ENCODE data around the gene IL10RB. TPM values are rescaled to one million over a fixed set of nuclear protein-coding genes. Genes with fewer than 3 reads are reported as not detected.
"Not testable (repeated sequence)": the region's sequence is repeated elsewhere in the genome, so short reads cannot be mapped to it uniquely, and the experiment has no call there.

The IL10RB gene
- total RNA-seq, 4 donors from 2014 or later = 16.9 to 31.0 (median 20.6) TPM

DNA sequence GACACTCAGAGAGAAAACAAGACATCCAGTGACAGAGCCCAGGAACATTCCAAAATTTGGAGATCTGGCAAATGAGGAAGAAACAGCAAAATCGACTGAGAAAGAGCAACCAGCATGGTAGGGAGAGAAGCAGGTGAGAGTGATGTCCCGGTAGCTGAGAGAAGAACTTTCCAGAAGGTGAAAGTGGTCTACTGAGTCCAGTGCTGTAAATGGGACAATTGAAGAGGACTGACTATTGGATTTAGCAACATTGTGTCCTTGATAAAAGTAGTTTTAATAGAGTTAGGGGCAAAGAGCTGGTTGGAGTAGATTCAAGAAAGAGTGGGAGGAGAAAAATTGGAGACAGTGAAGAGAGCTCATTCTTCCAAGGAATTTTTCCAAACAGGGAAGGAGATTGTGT is 15.0 kb upstream of the IL10RB start:
- H3K36me3 ChIP-seq = peaks cover 31 to 100% (median 95%) of the 10 kb centered on the region in 4 donors
- TF ChIP-seq EP300 (IDR thresholded peaks at IDR 0.05) (no peak), POLR2AphosphoS5 (IDR thresholded peaks at IDR 0.05) (no peak), POLR2A (IDR thresholded peaks at IDR 0.05; ENCODE audit: low read depth) (no peak)
- TF ChIP-seq, protein P1, sequence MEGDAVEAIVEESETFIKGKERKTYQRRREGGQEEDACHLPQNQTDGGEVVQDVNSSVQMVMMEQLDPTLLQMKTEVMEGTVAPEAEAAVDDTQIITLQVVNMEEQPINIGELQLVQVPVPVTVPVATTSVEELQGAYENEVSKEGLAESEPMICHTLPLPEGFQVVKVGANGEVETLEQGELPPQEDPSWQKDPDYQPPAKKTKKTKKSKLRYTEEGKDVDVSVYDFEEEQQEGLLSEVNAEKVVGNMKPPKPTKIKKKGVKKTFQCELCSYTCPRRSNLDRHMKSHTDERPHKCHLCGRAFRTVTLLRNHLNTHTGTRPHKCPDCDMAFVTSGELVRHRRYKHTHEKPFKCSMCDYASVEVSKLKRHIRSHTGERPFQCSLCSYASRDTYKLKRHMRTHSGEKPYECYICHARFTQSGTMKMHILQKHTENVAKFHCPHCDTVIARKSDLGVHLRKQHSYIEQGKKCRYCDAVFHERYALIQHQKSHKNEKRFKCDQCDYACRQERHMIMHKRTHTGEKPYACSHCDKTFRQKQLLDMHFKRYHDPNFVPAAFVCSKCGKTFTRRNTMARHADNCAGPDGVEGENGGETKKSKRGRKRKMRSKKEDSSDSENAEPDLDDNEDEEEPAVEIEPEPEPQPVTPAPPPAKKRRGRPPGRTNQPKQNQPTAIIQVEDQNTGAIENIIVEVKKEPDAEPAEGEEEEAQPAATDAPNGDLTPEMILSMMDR (IDR thresholded peaks at IDR 0.05) = no peak
- 84% methylated on average over 2 of the region's 2 CpGs for WGBS
- intact Hi-C loops (cut with DNase I) = no loop called here
- no peak overlapping the region for H3K4me3 ChIP-seq
- DNase-seq (ENCODE audit: extremely low spot score) = no peak
- H3K27me3 ChIP-seq = no peaks in the 10 kb centered on the region
- H3K4me1 ChIP-seq = peaks cover 0 to 4% (median 0%) of the 10 kb centered on the region in 4 donors
- H3K27ac ChIP-seq (replicated peaks in 1 of 4) = no peak overlapping the region
- no peaks in the 10 kb centered on the region for H3K9me3 ChIP-seq

DNA sequence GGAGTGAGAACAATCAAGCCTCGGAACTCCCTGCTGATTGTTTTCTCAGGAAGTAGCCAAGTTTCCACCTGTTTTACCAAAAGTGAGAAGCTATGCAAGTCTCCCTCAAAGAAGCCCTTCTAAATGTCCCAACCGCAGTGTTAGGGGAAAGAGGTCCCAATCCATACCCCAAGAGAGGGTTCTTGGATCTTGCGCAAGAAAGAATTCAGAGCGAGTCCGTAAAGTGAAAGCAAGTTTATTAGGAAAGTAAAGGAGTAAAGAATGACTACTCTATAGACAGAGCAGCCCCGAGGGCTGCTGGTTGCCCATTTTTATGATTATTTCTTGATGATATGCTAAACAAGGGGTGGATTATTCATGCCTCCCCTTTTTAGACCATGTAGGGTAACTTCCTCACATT is 12.8 kb upstream of the IL10RB start:
- WGBS = 95% methylated on average over 6 of the region's 6 CpGs
- H3K4me1 ChIP-seq; H3K27me3 ChIP-seq; H3K9me3 ChIP-seq; H3K27ac ChIP-seq (replicated peaks in 1 of 4); DNase-seq (ENCODE audit: extremely low spot score); intact Hi-C loops (cut with DNase I); H3K4me3 ChIP-seq: not testable (repeated sequence)
- H3K36me3 ChIP-seq = peaks cover 33 to 100% (median 93%) of the 10 kb centered on the region in 4 donors

DNA sequence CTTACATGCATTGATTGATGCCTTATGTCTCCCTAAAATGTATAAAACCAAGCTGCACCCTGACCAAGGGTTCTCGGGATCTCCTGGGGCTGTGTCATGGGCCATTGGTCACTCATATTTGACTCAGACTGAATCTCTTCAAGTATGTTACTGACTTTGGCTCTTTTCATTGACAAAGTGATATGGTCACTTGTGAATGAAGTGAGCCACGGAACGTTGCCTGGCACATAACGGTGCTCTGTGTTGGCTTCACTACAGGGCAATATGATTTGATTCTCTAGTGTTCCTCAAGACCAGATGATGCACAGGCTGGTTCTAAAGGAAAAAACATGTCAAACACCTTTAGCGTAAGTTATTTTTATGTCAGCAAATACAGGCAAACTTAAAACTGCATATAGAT is 11.4 kb upstream of the IL10RB start:
- no peak for DNase-seq (ENCODE audit: extremely low spot score)

DNA sequence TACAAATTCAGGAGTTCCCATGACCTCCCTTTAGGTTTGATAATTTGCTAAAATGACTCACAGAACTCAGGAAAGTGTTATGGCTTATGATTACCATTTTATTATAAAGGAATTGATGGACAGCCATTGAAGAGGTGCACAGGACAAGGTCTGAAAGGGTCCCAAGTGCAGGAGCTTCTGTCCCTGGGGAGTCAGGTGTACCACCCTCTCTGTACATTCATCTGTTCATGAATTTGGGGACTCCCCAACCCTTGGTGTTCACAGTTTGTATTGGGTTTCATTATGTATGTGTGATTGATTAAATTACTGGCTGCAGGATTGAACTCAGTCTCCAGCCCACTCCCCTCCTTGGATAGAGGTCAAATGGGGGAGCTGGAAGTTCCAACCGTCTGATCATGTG is 10.8 kb upstream of the IL10RB start:
- DNase-seq (ENCODE audit: extremely low spot score) = no peak
- H3K9me3 ChIP-seq = peaks cover 0 to 6% (median 0%) of the 10 kb centered on the region in 4 donors
- H3K27me3 ChIP-seq = no peaks in the 10 kb centered on the region
- H3K4me3 ChIP-seq = no peak overlapping the region
- TF ChIP-seq EP300 (IDR thresholded peaks at IDR 0.05) (no peak), POLR2AphosphoS5 (IDR thresholded peaks at IDR 0.05) (no peak), POLR2A (IDR thresholded peaks at IDR 0.05; ENCODE audit: low read depth) (no peak)
- TF ChIP-seq, protein P1 (IDR thresholded peaks at IDR 0.05) = no peak
- intact Hi-C loops (cut with DNase I) = no loop called here
- H3K36me3 ChIP-seq = peaks cover 19 to 94% (median 79%) of the 10 kb centered on the region in 4 donors
- WGBS = 33% methylated on average over 1 of the region's 1 CpG
- H3K27ac ChIP-seq (replicated peaks in 1 of 4) = no peak overlapping the region
- peaks cover 0 to 4% (median 0%) of the 10 kb centered on the region in 4 donors for H3K4me1 ChIP-seq

More for the DNA sequence above, 11.4 kb upstream of the IL10RB start:
- Histone ChIP-seq H3K4me3 (no peak overlapping the region), H3K27me3 (no peaks in the 10 kb centered on the region), H3K4me1 (peaks cover 0 to 4% (median 0%) of the 10 kb centered on the region in 4 donors), H3K27ac (replicated peaks in 1 of 4) (no peak overlapping the region), H3K9me3 (peaks cover 0 to 6% (median 0%) of the 10 kb centered on the region in 4 donors), H3K36me3 (peaks cover 23 to 99% (median 84%) of the 10 kb centered on the region in 4 donors)
- intact Hi-C loops (cut with DNase I) = no loop called here
- no peak for TF ChIP-seq POLR2AphosphoS5 (IDR thresholded peaks at IDR 0.05)
- no peak for TF ChIP-seq EP300 (IDR thresholded peaks at IDR 0.05)
- TF ChIP-seq, protein P1 (IDR thresholded peaks at IDR 0.05) = no peak
- TF ChIP-seq POLR2A (IDR thresholded peaks at IDR 0.05; ENCODE audit: low read depth) = no peak
- WGBS = 90% methylated on average over 5 of the region's 5 CpGs

DNA sequence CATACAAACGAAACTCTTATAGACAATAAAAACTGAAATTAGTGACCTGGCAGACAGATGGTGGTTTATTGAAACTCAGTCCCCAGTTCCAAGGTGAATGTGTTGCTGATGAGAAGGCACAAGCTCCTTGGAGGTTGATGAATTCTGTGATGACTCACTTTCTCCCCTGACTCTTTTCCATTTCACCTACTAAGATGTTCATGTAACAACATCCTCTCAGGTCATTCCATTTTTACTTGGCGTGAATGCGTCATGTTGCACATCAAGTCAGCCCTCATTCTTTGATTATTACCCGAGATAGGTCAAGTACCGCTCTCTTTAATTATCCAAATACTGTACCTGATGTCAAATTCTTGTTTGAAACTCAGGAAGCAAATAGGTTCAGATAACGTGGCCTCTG is 10.1 kb upstream of the IL10RB start:
- intact Hi-C loops (cut with DNase I) = no loop called here
- no peak overlapping the region for H3K27ac ChIP-seq (replicated peaks in 1 of 4)
- peaks cover 0 to 4% (median 0%) of the 10 kb centered on the region in 4 donors for H3K4me1 ChIP-seq
- peaks cover 19 to 88% (median 75%) of the 10 kb centered on the region in 4 donors for H3K36me3 ChIP-seq
- TF ChIP-seq EP300 (IDR thresholded peaks at IDR 0.05) = no peak
- TF ChIP-seq, protein P1 (IDR thresholded peaks at IDR 0.05) = no peak
- no peak for TF ChIP-seq POLR2A (IDR thresholded peaks at IDR 0.05; ENCODE audit: low read depth)
- TF ChIP-seq POLR2AphosphoS5 (IDR thresholded peaks at IDR 0.05) = no peak
- no peaks in the 10 kb centered on the region for H3K27me3 ChIP-seq
- no peak for DNase-seq (ENCODE audit: extremely low spot score)
- 89% methylated on average over 6 of the region's 6 CpGs for WGBS
- H3K4me3 ChIP-seq = no peak overlapping the region
- H3K9me3 ChIP-seq = peaks cover 0 to 6% (median 0%) of the 10 kb centered on the region in 4 donors

Measured in esophagus muscularis mucosa (tissue), 4 donors.